Measurements from ENCODE around the gene NDUFB3.

DNA sequence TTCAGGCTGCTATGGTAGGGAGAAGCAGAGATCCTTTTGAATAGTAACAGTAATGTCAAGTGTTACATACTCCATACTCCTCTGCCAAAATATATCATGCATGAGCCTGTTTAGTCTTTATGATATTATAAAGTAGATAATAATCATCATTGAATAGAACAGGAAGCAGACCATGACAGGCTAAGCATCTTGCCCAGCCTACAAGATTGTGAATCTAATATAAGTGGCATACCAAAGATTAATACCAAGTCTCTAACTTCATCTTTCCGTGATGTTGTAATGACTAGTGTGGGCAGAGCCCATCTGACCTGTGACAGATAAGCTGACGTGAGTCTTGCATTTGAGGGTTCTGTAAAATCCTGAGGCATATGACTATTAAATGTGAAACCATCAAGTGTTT lies 13.1 kb downstream of the NDUFB3 start:
- TF ChIP-seq CTCF (IDR thresholded peaks at IDR 0.05 in 2 of 3, conservative IDR thresholded peaks at IDR 0.05 in 1 of 3; ENCODE audit: control insufficient read depth in 2 of 3, extremely low read depth in 1 of 3, insufficient read depth in 1 of 3, low read depth in 3 of 3, low read length in 3 of 3) (no peak), ESRRA (IDR thresholded peaks at IDR 0.05; ENCODE audit: low read length) (no peak), POLR2A (IDR thresholded peaks at IDR 0.05; ENCODE audit: low read depth, low read length) (no peak), KAT2A (conservative IDR thresholded peaks at IDR 0.05; ENCODE audit: control insufficient read depth, low read depth, low read length) (no peak), NRF1 (conservative IDR thresholded peaks at IDR 0.05; ENCODE audit: low read depth, low read length) (no peak), ZZZ3 (IDR thresholded peaks at IDR 0.05; ENCODE audit: control insufficient read depth, insufficient read length, low read depth) (no peak), E4F1 (IDR thresholded peaks at IDR 0.05; ENCODE audit: borderline replicate concordance, partially characterized antibody) (no peak), EZH2 (IDR thresholded peaks at IDR 0.05; ENCODE audit: borderline replicate concordance, control insufficient read depth, low read depth, low read length) (no peak), BHLHE40 (IDR thresholded peaks at IDR 0.05; ENCODE audit: borderline replicate concordance in 1 of 2, low read depth in 2 of 2, low read length in 1 of 2) (no peak)
- TF ChIP-seq, protein P1, sequence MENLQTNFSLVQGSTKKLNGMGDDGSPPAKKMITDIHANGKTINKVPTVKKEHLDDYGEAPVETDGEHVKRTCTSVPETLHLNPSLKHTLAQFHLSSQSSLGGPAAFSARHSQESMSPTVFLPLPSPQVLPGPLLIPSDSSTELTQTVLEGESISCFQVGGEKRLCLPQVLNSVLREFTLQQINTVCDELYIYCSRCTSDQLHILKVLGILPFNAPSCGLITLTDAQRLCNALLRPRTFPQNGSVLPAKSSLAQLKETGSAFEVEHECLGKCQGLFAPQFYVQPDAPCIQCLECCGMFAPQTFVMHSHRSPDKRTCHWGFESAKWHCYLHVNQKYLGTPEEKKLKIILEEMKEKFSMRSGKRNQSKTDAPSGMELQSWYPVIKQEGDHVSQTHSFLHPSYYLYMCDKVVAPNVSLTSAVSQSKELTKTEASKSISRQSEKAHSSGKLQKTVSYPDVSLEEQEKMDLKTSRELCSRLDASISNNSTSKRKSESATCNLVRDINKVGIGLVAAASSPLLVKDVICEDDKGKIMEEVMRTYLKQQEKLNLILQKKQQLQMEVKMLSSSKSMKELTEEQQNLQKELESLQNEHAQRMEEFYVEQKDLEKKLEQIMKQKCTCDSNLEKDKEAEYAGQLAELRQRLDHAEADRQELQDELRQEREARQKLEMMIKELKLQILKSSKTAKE (IDR thresholded peaks at IDR 0.05; ENCODE audit: low read depth, poor library complexity, severe bottlenecking), result no peak
